Activated effector memory CD4-positive, alpha-beta T cell treated with Interleukin-2 at 50 U/mL for 16 hours (primary cell): ENCODE data around the gene EML6.

Source experiments
- DNase-seq: peaks from one replicate; pipeline ENCODE4 v3.0.0-alpha.2; 2020

EML6 gene

DNA sequence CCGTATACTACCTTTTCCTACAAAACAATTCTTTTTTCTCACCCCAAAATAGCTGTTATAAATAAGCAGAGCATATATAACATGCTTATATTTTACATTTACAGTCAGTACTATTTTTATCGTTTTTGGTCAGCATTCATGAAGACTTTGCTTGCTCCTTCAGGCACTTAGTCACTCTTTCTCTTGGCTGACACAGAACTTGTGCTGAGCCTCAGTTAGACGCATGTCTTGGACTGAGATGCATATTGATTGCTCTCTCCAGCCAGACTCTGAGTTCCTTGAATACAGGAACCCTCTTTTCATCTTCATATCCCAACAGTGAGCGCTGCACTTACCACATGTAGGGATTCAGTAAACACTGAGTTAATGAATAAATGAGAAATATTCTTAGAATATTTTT lies 168.4 kb downstream of the EML6 start:
- DNase-seq: no peak

DNA sequence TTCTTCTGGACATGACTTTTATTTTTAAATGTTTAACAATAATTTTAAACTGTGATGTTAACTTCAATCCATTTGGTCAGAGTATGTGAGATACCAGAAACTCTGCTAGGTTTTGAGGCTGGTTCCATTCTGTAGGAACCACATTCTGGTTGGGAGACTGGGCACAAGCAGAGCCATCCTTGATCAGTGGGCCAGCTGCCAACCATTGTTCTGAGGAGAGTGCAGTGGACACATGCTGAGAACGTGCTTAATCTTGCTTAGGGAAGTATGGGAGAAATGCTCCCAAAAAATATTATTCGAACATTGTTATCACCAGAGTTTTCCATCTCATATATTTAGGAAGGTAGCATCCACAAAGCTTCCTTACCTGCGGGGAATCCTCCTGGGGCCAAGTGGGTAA lies 171.0 kb downstream of the EML6 start:
- DNase-seq: no peak

DNA sequence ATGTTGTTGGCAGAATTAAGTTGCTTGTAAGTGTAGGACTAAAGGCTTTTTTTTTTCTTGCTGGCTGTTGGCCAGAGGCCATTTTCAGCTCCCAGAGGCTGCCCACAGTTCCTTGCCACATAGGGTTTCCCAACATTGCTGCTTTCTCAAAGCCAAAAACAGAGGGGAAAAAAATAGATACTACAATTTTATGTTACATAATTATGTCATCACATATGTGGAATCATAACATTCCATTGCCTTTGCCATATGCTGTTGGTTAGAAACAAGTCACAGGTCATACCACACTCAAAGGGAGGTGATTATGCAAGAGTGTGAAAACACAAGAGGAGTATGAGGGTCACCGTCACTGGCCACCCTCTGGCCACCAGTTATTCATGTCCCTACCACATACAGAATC lies 172.3 kb downstream of the EML6 start:
- no peak for DNase-seq

DNA sequence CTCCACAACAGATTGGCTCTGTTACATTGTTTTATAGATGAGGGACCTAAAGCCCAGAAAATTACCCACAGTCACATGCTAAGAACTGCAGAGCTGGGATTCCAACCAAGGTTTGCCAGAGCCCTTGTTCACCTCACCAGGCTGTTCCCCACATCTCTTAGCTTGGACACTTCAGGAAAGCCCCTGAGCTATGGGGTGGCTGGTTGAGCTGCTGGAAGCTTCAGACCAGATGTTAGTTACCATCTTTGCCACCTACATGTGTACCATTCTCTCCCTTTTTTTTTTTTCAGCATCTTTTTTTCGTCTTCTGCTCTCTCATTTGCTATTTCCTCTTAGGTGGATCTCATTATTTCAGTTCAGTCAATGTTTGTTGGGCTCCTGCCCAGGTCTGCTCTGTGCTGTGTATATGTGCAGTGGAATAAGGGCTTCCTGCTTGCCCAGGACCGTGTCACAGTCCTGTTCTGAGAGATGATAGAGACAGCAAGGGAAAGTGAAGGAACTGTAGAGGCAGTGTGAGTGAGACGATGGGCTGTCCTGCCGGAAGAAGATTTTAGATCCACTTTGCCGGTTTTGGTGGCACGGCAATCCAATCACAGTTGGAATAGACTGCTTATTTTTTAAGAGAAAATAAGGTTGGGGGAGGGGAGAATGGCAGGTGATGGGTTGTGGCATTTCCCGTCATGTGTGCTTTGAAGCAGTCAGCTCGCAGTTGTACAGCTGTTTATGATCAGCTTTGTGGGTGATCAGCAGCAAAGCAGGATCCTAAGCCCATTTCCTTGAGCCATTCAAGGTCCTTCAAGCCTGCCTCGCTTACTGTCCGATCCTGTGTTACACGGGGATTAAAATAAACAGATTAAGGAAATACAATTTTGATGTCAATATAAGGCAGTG lies 174.2 kb downstream of the EML6 start:
- no peak for DNase-seq

DNA sequence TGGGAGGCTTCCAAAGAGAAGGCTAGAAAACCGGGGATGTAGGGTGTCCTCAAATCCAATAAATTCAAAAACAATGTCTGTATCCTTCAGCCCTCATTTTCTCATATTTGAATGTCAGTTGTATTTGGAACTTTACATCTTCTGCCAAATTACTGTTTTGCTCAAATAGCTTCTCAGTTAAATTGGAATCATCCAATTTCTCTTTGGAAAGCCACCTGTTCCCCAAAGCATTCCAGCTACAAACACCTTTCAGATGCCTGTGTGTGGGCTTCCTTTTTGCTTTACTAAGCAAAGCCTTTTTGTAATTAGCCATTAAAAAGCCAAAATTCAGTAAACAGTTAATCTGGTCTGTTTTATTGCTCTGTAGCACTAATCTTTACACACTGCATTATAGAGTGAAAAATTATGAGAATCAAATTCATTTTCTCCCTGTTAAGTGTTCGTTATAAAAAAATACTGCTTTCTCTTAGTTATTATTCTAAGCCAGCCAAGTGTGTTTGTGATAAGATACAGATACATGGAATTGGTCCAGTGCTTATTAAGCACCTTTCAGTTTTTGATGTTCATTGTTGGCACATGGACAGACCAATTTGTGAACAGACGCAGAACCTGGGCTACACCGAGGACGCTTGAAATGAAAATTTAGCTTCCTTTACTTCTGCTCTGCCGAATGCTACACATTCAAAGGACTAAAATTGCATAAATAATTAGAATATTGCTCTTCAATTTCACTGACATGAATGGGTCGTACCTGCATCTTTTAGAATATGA lies 175.2 kb downstream of the EML6 start:
- DNase-seq: no peak

DNA sequence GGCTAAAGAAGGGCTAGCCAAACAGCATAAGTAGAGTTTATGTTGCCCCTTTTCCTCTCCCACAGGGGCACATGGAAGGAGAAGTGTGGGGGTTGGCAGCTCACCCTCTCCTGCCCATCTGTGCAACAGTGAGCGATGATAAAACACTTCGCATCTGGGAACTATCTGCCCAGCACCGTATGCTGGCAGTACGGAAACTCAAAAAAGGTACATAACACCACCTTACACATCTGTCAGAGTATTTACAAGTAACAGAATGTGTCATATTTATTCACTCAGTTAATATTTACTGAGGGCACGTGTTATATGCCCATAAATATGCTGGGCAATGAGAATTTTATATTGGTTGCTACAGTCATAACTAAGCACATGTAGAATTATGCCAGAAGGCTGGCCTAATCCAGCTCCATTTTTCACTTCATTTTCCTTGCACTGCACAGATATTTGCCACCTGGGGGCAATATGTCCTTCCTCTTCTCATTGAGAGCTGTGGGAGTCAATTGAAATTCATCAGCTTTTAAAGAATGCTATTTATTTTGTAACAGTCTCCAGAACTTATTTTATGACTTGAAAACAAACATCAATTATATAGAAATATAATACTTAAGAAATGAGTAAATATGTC lies 176.2 kb downstream of the EML6 start:
- DNase-seq: no peak

DNA sequence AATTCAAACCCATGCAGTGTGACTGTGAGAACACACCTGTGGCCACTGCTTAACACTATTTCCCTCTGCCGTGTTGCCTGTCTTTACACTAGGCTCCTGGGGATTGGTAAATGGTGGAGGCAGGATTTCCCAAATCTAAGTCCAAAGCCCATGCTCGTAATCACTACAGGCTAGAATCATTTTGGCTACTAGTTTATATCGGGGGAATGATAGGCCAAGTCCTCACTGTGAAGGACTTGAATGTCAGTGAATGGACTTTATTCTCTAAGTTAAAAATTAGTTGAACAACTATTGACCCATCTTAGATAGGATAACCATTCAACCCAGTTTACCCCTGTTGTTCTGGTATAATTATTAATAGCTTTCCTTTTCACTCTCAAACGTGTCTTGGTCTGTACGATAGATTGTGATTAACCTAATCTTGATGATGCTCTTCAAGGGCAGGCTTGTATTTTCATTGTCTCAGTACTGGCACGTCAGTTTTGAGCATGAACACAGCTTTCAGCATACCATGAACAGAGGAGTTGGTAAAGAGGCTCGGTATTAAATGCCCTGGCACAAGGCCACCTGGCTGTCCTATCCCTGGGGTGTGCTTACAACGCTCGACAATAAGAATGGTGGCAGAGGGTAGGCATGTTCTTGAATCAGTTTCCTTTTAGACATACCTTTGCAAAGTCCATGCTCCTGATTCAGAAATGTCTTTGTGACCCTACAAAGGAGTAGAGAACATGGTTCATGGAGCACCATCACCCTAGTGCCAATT lies 177.9 kb downstream of the EML6 start:
- no peak for DNase-seq

DNA sequence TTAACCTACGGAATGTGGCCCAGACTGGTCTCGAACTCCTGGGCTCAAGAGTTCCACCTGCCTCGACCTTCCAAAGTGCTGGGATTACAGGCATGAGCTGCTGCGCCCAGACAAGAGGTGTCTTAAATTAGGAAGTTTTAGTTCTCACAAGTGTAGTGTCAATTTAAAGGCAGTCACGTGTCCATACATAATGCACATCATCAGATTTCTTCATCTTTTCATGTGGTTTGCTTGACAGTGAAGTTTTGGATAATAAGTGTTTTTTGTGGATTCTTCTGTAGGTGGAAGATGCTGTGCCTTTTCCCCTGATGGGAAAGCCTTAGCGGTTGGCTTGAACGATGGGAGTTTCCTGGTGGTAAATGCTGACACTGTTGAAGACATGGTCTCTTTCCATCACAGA lies 179.3 kb downstream of the EML6 start:
- no peak for DNase-seq

DNA sequence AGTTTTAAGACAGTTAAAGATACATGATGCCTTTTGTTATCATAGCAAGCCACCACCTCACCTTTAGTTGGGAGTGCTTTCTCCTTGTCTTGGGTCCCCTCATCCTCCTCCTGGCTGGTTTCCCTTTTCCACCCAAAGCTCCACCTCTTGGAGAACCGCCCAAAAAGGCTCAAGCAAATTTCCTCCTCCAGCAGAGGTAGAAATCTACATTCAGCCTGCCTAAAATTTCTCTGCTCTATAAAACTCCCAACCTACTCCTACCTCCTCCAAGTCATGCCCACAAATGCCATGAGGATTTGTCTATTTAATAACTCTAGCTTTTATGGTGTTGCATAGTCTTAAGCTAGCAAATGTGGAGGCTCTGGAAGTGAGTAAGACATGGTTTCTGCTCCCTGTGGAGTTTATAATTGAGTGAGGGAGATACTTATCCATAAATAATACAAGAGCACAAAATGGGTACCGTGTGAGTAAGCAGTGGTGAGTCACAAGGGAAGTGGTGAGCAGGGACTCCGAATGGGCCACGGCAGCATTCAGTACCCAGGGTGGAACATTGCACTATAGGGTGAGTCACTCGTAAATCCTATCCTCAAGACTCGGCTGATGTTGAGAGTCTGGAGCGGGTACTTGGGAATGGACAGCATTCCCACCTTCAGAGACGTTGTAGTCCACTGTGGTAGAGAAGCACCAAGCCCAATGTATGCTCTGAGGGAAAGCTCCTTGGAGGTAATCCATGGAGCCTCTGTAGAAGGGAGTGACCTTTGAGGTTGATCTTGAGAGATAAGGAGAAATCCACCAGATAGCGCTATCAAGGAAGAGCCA lies 180.5 kb downstream of the EML6 start:
- peak; percentile 36 for DNase-seq

DNA sequence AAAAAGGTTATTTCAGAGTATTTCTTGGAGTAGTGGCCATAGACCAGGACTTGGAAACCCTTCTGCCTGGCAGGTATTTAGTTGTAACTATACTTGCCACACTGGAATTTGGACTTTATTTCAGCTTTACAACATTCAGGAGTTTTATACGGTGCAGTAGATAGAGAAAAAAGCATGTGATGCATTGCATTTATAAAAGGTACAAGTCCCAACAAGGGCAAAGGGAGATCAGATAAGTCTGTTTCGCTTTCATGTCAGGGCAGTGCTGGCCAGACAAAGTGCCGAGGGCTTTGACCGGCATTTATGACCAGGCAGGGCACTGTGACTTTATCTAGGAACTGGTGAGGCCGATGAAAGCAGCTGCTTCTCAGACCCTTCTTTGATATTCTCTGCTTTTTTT lies 181.4 kb downstream of the EML6 start:
- DNase-seq: no peak

DNA sequence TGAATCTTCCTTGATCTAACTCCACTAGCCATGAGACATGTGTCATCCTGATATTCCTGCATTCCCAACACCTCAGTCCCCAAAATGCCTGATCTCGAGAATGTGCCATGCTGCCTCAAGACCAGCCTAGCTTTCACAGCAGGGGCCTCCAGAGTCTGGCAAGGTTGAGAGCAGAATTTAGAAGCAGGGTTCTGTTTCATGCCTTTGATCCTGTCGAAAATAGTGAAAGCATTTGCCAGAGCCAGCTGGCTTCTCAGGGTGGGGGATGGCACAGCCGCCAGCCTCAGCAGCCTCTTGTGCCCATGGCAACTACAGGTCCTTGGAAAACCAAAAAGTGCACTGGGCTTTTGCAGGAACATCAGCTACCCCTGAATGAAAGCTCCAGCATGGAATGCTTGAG lies 183.3 kb downstream of the EML6 start:
- no peak for DNase-seq

DNA sequence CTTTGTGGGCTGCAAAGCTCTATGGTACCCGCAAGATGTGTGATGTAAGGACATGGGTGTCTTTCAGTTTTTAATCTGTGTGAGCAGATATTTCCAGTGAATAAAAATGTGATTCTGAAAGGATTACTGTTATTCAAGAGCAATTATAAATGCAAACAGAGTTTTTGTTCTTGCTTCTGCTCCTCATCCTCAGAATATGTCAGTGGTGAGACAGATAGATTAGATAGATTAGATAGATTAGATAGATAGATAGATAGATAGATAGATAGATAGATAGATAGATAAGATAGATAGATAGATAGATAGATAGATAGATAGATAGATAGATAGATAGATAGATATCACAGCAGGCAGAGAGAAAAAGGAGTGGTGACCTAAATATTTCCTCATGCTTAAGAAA lies 184.2 kb downstream of the EML6 start:
- no peak for DNase-seq

DNA sequence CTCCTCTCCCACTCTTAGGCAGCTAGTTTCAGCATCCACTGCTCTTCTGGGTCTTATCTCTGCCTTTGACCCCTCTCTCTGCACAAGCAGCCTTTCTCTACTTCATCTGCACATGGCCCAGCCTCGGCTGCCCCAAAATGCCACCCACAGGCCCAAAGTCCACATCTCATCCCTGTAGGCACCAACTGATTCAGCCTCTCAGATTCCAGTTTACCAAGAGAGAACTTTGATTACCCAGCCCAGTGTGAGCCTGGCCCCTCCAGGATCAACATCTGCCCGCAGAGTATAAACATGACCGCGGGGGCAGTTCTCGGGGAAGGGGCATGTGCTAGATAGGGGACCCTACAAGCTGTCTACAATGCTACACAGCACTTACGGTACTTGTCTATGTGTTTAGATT lies 185.1 kb downstream of the EML6 start:
- no peak for DNase-seq

DNA sequence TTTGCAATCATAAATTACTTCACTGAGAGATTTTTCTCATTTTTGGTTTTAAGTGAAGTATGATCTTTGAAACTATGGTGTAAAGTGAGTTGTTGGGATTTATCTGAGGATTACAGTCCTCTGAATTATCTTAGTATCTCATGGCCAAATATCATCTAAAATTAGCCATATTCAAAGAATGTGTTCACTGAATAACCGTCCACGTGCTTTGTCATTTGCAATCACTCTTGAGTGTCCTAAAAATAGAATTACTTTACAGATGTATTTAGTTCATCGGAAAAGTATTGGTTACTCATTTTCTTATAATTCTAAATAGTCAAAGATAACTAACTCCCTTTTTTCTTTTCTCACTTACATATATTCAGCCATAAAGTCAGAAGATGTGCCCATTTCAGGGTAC lies 185.5 kb downstream of the EML6 start:
- DNase-seq: no peak

DNA sequence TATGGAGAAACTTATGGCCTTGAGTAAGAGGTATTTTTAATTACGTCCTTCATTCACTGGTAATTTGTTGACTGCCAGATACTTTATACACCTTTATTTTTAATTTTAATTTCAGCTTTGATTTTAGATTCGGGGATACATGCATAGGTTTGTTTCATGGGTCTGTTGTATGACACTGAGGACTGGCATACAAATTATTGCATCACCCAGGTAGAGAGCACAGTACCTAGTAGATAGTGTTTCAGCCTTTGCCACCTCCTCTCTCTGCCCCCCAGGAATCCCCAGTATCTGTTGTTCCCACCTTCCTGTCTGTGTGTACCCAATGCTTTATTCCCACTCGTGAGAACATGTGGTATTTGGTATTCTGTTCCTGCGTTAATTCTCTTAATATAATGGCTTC lies 188.8 kb downstream of the EML6 start:
- no peak for DNase-seq

DNA sequence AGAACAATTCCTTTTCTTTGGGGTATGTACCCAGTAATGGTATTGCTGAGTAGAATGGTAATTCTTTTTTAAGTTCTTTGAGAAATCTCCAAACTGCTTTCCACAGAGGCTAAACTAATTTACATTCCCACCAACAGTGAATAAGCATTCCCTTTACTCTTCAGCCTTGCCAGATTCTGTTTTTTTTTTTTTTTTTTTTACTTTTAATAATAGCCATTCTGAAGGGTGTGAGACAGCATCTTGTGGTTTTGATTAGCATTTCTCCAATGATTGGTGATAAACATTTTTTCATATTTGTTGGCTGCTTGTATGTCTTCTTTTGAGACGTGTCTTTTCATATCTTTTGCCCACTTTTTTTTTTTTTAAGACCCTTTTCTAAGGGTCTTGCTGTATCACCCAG lies 189.4 kb downstream of the EML6 start:
- DNase-seq: no peak

DNA sequence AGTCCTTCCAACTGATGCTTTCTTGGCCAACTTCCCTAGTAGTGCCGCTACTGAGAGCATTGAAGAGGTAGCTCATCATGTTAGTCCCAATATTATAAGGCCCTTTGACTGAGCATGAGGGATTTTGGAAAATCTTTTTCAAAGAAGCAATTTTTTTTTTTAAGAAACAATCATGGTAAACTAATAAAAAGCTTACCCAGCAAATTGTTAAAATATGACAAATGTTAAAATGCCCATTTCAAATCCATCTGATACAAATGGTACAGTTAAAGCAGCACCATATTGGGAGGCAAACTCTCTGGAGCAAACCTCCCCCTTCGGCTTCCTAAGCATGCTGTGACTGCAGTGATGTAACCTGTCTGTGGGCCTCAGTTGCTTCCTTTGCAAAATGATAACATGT lies 191.2 kb downstream of the EML6 start:
- no peak for DNase-seq

DNA sequence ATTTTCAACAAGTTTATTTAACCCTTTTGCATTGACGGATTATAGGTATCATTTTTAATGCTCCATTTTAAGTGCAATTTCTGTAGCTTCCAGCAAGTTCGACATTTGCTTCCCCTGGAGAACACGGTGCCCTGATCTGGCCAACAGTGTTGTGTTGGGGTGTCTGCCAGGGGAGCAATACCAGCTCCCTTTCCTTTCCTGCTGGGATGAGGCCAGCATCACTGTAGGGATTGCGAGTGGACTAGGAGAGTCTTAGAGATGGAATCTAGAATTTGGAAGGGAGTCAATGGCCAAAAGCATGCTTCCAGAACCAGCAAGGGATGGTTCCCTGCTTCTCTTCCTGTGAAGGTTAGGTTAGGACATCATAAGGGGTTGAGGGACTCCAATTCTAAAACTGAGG lies 191.6 kb downstream of the EML6 start:
- DNase-seq: no peak

DNA sequence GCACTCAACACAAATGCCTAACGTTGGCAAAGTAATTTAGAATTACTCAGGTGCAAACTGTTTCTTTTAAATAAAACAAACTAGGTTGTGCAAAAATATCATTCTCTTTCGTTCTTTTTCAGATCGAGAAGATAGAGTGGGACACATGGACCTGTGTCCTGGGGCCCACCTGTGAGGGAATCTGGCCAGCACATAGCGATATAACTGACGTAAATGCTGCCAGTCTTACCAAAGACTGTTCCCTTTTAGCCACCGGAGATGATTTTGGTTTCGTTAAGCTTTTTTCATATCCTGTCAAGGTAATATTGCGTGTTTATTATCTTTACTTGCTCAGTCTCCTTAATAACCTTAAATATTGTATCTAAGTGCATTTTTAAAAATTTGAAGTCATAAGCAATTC lies 193.2 kb downstream of the EML6 start:
- DNase-seq: no peak

DNA sequence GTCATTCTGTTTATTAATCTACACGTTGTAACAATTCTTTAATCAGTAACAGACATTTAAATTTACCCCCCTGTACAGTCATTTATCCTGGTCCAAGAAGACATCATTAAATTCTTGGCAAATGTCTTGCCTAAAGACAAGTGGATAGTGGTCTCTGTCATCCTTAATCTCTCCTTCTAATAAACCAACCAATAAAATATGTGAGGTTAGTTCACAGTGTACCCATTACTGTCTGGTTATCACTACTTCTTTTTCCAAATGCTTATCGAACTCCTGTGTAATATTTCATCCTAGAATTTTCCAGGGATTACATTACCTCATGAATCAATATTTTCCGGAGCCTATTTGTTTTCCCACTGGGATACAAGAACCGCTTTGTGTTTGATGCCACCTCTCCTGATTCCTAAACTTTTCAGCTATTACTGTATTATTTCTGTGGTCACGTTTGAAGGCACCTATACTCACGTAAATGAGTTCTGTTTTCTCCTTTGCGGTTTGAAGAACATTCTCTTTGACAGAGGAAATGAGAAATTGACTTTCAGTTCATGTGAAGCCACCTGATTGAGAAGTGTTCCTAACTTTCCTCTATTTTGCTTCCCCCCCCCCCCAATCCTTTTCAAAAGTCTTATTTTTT lies 195.3 kb downstream of the EML6 start:
- no peak for DNase-seq

DNA sequence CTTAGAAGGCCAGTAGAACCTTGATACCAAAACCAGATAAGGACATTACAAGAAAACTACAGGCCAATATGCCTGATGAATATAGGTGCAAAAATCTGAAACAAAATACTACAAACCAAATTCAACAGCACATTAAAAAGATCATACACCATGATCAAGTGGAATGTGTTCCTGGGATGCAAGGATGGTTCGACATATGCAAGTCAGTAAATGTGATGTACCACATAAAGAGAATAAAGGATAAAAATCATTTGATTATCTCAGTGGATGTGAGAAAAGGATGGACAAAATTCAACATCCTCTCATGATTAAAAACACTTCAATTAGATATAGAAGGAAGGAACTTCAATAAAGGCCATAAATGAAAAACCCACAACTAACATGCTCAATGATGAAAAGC lies 197.2 kb downstream of the EML6 start:
- DNase-seq: no peak

DNA sequence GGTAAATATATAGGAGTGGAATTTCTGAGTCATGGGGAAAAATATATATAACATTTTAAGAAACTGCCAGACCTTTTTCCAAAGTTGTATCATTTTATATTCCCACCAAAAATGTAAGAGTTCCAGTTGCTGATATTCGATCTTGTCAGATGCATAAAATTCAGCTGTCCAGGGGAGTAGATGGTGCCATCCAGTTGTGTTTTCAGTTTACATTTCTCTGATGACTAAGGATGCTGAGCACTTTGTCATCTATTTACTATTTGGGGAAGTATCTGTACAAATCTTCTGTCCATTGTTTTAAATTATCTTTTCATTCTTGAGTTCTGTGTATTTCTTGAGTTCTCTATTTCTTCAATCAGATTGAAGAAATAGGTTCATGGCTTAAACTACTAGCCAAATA lies 200.7 kb downstream of the EML6 start:
- DNase-seq: no peak
